ENCODE results near the gene ACSM6.

- TF ChIP-seq ZNF70 (CRISPR knock-in tag; IDR thresholded peaks at IDR 0.05), result no peak
- no peak for TF ChIP-seq SNAI2 (CRISPR knock-in tag; IDR thresholded peaks at IDR 0.05)
Measured at GRCh38 chr10:95178797-95179196, 15.2 kb upstream of the ACSM6 start.
